Panc1 (cell line): ENCODE measurements around the gene DDA1. TPM values are rescaled to one million over a fixed set of nuclear protein-coding genes. Genes with fewer than 3 reads are reported as not detected.

Experiments
- ATAC-seq: fragments of 200-7000 bp; cut with Tn5 transposase; 2 replicates; pipeline ENCODE4 v1.9.1; 2020; ENCODE audit warnings: mild to moderate bottlenecking, moderate library complexity
- BruUV-seq: library from RNA; stranded (reverse); fragments of 400-500 nt; replicated peaks from 2 replicates; lab custom pipeline; 2021; lab: Mats Ljungman, UMichigan
- CTCF ChIA-PET: fragments of 300-600 bp; sonication (Branson Sonifier 250); formaldehyde crosslinking; loops from one replicate; lab custom pipeline; 2022; ENCODE audit warnings: antibody characterized with exemption; lab: Charles Lee
- POLR2A ChIA-PET: fragments of 300-600 bp; sonication (Branson Sonifier 250); formaldehyde crosslinking; loops from one replicate; lab custom pipeline; 2022; ENCODE audit warnings: antibody characterized with exemption; lab: Charles Lee
- DNase-seq: peaks from one replicate; pipeline ENCODE4 v3.0.0-alpha.2; 2010; ENCODE audit warnings: low read depth, low spot score
- H3K27ac ChIP-seq: 2 replicates; pipeline ENCODE4 v1.5.1; 2011; ENCODE audit warnings: mild to moderate bottlenecking, low read length, inconsistent platforms
- H3K27me3 ChIP-seq: fragments of 200-500 bp; sonication (Bioruptor generic); 2 replicates; pipeline ENCODE4 v1.6.0; 2014; ENCODE audit warnings: low read length, inconsistent platforms; ENCODE audit not compliant: control insufficient read depth, insufficient read depth
- H3K36me3 ChIP-seq: fragments of 200-500 bp; sonication (Bioruptor generic); 2 replicates; pipeline ENCODE4 v1.5.1; 2014; ENCODE audit warnings: inconsistent platforms, mild to moderate bottlenecking, low read length, moderate library complexity; ENCODE audit not compliant: control insufficient read depth, insufficient read depth
- H3K4me1 ChIP-seq: 2 replicates; pipeline ENCODE4 v1.5.1; 2011; ENCODE audit warnings: inconsistent platforms, mild to moderate bottlenecking, low read length, moderate library complexity; ENCODE audit not compliant: control insufficient read depth, insufficient read depth
- H3K4me3 ChIP-seq, 2 experiments: 2 replicates each; pipeline ENCODE4 v1.5.1; 2011 to 2012; ENCODE audit warnings: low read depth in 2 of 2, low read length in 2 of 2, mild to moderate bottlenecking in 2 of 2, inconsistent platforms in 1 of 2, moderate library complexity in 1 of 2
- H3K9me3 ChIP-seq: fragments of 200-500 bp; sonication (Bioruptor generic); 2 replicates; pipeline ENCODE4 v1.5.1; 2014; ENCODE audit warnings: low read depth, mild to moderate bottlenecking, inconsistent platforms, low read length, moderate library complexity; ENCODE audit not compliant: control insufficient read depth, insufficient read depth
- POLR2AphosphoS5 ChIP-seq: IDR thresholded peaks from 2 replicates; pipeline ENCODE4 v1.6.1; 2012; ENCODE audit warnings: mild to moderate bottlenecking, low read depth, low read length, moderate library complexity
- SIN3A ChIP-seq: IDR thresholded peaks from 2 replicates; pipeline ENCODE4 v1.6.1; 2012; ENCODE audit warnings: low read depth, mild to moderate bottlenecking, low read length, moderate library complexity, borderline replicate concordance; ENCODE audit not compliant: insufficient read depth
- TCF7L2 ChIP-seq: IDR thresholded peaks from 2 replicates; pipeline ENCODE4 v1.6.1; 2011; ENCODE audit warnings: mild to moderate bottlenecking, low read depth, low read length, inconsistent platforms
- in situ Hi-C: cut with HindIII; loops from 2 replicates; pipeline ENCODE4 v1.10.0; 2016; ENCODE audit warnings: low sequenced_read_pairs, low pct_unique_long_range_greater_than_20kb
- intact Hi-C: fragments of 100-400 bp; cut with micrococcal nuclease; formaldehyde crosslinking; loops from one replicate; pipeline ENCODE4 v1.10.0; 2022; ENCODE audit not compliant: unreplicated experiment
- total RNA-seq: library from RNA; stranded (reverse); gene quantifications from one replicate; pipeline ENCODE4 v1.2.1, GENCODE V29; 2021; ENCODE audit not compliant: unreplicated experiment
- TF ChIP-seq, protein P1 (sequence below), 2 experiments: IDR thresholded peaks; 2 replicates each; pipeline ENCODE4 v1.6.1; 2011 to 2012; ENCODE audit warnings: low read depth in 2 of 2, control low read depth in 1 of 2, low read length in 1 of 2, mild to moderate bottlenecking in 1 of 2, moderate library complexity in 1 of 2; ENCODE audit not compliant: insufficient read depth in 1 of 2
- TF ChIP-seq, protein P2 (sequence below): fragments of 450-650 bp; IDR thresholded peaks from 2 replicates; pipeline ENCODE4 v1.5.1; 2017; ENCODE audit warnings: mild to moderate bottlenecking

The DDA1 gene
- total RNA-seq, 1 experiment from 2014 or later = 56.0 TPM

DNA sequence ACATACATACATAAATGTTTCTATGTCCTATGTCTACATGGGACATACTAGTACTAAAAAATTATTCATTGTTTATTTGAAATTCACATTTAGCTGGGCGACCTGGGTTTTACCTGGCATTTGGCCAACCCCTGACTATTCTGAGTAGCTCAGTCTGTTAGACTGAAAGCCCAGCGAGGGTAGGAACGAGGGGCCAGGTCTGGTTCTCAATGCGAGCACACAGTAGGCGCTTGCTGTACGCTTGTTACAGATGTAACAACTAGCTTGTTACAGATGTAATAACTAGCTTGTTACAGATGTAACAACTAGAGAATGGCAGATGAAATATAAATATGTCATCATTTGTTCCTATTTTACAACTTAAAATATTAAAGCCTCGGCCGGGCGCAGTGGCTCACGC, 26.2 kb downstream of the DDA1 start:
- TF ChIP-seq SIN3A (no peak), POLR2AphosphoS5 (no peak), TCF7L2 (no peak)
- TF ChIP-seq, protein P1, sequence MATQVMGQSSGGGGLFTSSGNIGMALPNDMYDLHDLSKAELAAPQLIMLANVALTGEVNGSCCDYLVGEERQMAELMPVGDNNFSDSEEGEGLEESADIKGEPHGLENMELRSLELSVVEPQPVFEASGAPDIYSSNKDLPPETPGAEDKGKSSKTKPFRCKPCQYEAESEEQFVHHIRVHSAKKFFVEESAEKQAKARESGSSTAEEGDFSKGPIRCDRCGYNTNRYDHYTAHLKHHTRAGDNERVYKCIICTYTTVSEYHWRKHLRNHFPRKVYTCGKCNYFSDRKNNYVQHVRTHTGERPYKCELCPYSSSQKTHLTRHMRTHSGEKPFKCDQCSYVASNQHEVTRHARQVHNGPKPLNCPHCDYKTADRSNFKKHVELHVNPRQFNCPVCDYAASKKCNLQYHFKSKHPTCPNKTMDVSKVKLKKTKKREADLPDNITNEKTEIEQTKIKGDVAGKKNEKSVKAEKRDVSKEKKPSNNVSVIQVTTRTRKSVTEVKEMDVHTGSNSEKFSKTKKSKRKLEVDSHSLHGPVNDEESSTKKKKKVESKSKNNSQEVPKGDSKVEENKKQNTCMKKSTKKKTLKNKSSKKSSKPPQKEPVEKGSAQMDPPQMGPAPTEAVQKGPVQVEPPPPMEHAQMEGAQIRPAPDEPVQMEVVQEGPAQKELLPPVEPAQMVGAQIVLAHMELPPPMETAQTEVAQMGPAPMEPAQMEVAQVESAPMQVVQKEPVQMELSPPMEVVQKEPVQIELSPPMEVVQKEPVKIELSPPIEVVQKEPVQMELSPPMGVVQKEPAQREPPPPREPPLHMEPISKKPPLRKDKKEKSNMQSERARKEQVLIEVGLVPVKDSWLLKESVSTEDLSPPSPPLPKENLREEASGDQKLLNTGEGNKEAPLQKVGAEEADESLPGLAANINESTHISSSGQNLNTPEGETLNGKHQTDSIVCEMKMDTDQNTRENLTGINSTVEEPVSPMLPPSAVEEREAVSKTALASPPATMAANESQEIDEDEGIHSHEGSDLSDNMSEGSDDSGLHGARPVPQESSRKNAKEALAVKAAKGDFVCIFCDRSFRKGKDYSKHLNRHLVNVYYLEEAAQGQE (IDR thresholded peaks at IDR 0.05; ENCODE audit: insufficient read depth in 1 of 2, low read depth in 2 of 2, low read length in 1 of 2) = no peak
- TF ChIP-seq, protein P2, sequence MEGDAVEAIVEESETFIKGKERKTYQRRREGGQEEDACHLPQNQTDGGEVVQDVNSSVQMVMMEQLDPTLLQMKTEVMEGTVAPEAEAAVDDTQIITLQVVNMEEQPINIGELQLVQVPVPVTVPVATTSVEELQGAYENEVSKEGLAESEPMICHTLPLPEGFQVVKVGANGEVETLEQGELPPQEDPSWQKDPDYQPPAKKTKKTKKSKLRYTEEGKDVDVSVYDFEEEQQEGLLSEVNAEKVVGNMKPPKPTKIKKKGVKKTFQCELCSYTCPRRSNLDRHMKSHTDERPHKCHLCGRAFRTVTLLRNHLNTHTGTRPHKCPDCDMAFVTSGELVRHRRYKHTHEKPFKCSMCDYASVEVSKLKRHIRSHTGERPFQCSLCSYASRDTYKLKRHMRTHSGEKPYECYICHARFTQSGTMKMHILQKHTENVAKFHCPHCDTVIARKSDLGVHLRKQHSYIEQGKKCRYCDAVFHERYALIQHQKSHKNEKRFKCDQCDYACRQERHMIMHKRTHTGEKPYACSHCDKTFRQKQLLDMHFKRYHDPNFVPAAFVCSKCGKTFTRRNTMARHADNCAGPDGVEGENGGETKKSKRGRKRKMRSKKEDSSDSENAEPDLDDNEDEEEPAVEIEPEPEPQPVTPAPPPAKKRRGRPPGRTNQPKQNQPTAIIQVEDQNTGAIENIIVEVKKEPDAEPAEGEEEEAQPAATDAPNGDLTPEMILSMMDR = no peak
- peak overlapping the region; percentile 65 to 67 for H3K4me3 ChIP-seq
- intact Hi-C loops = no loop called here
- CTCF ChIA-PET = interaction anchor here (0.6 kb wide), 1 partner anchor 19 kb away, joined by 3 read pairs; no protein-coding TSS in a partner anchor
- no peaks in the 10 kb centered on the region for H3K9me3 ChIP-seq
- H3K27ac ChIP-seq = peak overlapping the region; percentile 98
- no TSS peak for BruUV-seq
- DNase-seq (no peak), ATAC-seq (no peak)
- POLR2A ChIA-PET = interaction anchor here (1.1 kb wide), 1 partner anchor 29 kb away, joined by 3 read pairs; no protein-coding TSS in a partner anchor
- no peaks in the 10 kb centered on the region for H3K27me3 ChIP-seq
- peaks cover 12% of the 10 kb centered on the region for H3K4me1 ChIP-seq
- in situ Hi-C loops = no loop called here
- peaks cover 7% of the 10 kb centered on the region; the same call in 1 of the 2 replicates for H3K36me3 ChIP-seq

DNA sequence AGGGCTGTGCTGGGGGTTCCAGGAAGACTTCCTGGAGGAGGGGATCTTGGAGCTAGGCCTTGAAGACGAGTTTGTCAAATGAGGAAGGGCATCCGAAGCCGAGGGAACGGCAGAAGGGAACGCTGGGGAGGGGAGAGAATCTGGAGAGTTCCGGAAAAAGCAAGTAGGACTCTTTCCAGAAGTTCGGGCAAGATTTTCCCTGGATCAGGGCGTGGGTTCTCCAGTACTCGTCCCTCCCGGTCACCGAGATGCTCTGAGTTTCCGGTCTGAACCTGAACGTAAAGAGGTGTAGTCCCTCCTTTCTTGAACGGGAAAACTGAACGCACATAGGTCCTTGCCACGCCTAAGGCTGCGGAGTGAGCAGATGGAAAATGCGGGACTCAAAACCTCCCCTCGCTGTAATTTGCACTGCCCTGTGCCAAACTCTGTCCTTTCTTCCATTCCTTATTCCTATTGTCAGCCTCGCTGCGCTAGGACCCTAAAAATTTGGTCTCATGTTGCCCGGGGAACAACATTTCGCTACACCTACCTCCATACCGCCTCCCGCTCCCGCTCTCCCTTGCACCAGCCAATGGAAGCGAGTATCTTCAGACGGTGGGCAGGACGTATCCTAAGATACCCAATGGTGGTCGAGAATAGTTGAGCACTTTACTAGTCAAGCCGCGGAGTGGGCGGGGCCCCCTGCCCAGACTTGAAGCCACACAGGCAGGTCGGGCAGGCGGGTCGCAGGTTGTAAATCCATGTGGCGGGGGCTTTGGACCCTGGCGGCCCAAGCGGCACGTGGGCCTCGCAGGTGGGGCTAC, 27.7 kb downstream of the DDA1 start, which contains the start of gene GTPBP3:
TSS of gene GTPBP3 (plus strand) at position 682 of the 803 bp plus-strand sequence. CDS start at position 741, 59 bp downstream.
- ATAC-seq (peak; percentile 88), DNase-seq (peak; percentile 89)
- Histone ChIP-seq H3K36me3 (peaks cover 7% of the 10 kb centered on the region; the same call in 1 of the 2 replicates), H3K4me3 (peak within 1 kb of the TSS; percentile 86 to 94), H3K4me1 (peaks cover 12% of the 10 kb centered on the region), H3K27me3 (no peaks in the 10 kb centered on the region), H3K9me3 (no peaks in the 10 kb centered on the region), H3K27ac (peak within 1 kb of the TSS; percentile 98)
- intact Hi-C loops = no loop called here
- ChIA-PET POLR2A (interaction anchor here (1.1 kb wide), 1 partner anchor 30 kb away, joined by 3 read pairs; no protein-coding TSS in a partner anchor), CTCF (interaction anchor here (0.6 kb wide), 1 partner anchor 156 kb away, joined by 3 read pairs; no protein-coding TSS in a partner anchor)
- TSS peak; percentile 95 for BruUV-seq
- in situ Hi-C loops = no loop called here
- TF ChIP-seq POLR2AphosphoS5 (peak; percentile 40; the same call in 1 of the 2 replicates), TCF7L2 (peak; percentile 45)
- TF ChIP-seq, protein P1 (IDR thresholded peaks at IDR 0.05; ENCODE audit: insufficient read depth in 1 of 2, low read depth in 2 of 2, low read length in 1 of 2) = no peak
